Fibroblast of lung (primary cell): ENCODE measurements around the gene TNS3. TPM values are rescaled to one million over a fixed set of nuclear protein-coding genes. Genes with fewer than 3 reads are reported as not detected.
A peak's percentile ranks its signal among the peaks of the same experiment; 100 is the strongest.

Experiments
- DNase-seq, 2 donors: peaks; one replicate each; pipeline versions ENCODE4 v3.0.0 to v3.0.0-alpha.2; 2010; ENCODE audit warnings: low read depth in 2 of 2
- H2AFZ ChIP-seq: 2 replicates; pipeline ENCODE4 v1.5.1; 2012; ENCODE audit warnings: low read length, control low read depth, inconsistent platforms
- H3K27ac ChIP-seq: 2 replicates; pipeline ENCODE4 v1.5.1; 2011; ENCODE audit warnings: low read length, control low read depth; ENCODE audit not compliant: insufficient read depth
- H3K27me3 ChIP-seq: 2 replicates; pipeline ENCODE4 v1.5.1; 2011; ENCODE audit warnings: mild to moderate bottlenecking, low read length; ENCODE audit not compliant: control insufficient read depth, insufficient read depth
- H3K36me3 ChIP-seq: 2 replicates; pipeline ENCODE4 v1.5.1; 2011; ENCODE audit warnings: low read length; ENCODE audit not compliant: control insufficient read depth, insufficient read depth
- H3K4me1 ChIP-seq: 2 replicates; pipeline ENCODE4 v1.5.1; 2011; ENCODE audit warnings: low read length; ENCODE audit not compliant: control insufficient read depth, insufficient read depth; ENCODE audit errors: extremely low read depth
- H3K4me2 ChIP-seq: 2 replicates; pipeline ENCODE4 v1.5.1; 2011; ENCODE audit warnings: low read length, control low read depth; ENCODE audit not compliant: insufficient read depth; ENCODE audit errors: extremely low read depth
- H3K4me3 ChIP-seq, 4 experiments: fragments of 200-600 bp in 1 of 4; sonication (generic) in 1 of 4; replicated peaks in 1 of 4; 2 replicates each; pipeline ENCODE4 v1.5.1; 2011 to 2016; ENCODE audit warnings: low read length in 4 of 4, low read depth in 3 of 4, mild to moderate bottlenecking in 3 of 4, control low read depth in 2 of 4, inconsistent platforms in 1 of 4, mixed read lengths in 1 of 4; ENCODE audit not compliant: insufficient read depth in 1 of 4; ENCODE audit errors: control extremely low read depth in 1 of 4
- H3K79me2 ChIP-seq: 2 replicates; pipeline ENCODE4 v1.5.1; 2012; ENCODE audit warnings: mild to moderate bottlenecking, low read length, inconsistent platforms; ENCODE audit not compliant: control insufficient read depth, insufficient read depth
- H3K9ac ChIP-seq: 2 replicates; pipeline ENCODE4 v1.5.1; 2011; ENCODE audit warnings: mild to moderate bottlenecking, low read length, control low read depth; ENCODE audit not compliant: insufficient read depth
- H3K9me3 ChIP-seq: 2 replicates; pipeline ENCODE4 v1.5.1; 2012; ENCODE audit warnings: low read depth, low read length; ENCODE audit not compliant: control insufficient read depth, insufficient read depth
- H4K20me1 ChIP-seq: 2 replicates; pipeline ENCODE4 v1.5.1; 2011; ENCODE audit warnings: low read length; ENCODE audit not compliant: control insufficient read depth, insufficient read depth; ENCODE audit errors: extremely low read depth
- CTCF ChIP-seq, 2 donors: IDR thresholded peaks in 1 of 2; conservative IDR thresholded peaks in 1 of 2; 1 replicate in 1 of 2; 2 replicates in 1 of 2; pipeline ENCODE4 v1.5.1; 2011 to 2012; ENCODE audit warnings: low read length in 2 of 2, control low read depth in 1 of 2, inconsistent platforms in 1 of 2, low read depth in 1 of 2, mild to moderate bottlenecking in 1 of 2
- EZH2 ChIP-seq: IDR thresholded peaks from 2 replicates; pipeline ENCODE4 v1.5.1; 2012; ENCODE audit warnings: low read length, control low read depth, mild to moderate bottlenecking; ENCODE audit errors: missing control alignments
- polyA plus RNA-seq, 2 donors: library from polyadenylated mRNA; depleted of rRNA in 1 of 2; stranded (reverse) in 1 of 2; unstranded in 1 of 2; fragments of >200 nt; gene quantifications; 2 replicates each; pipeline ENCODE4 v1.2.1, GENCODE V29; 2011 to 2012; ENCODE audit warnings: missing spikeins in 1 of 2
- total RNA-seq: library from RNA; depleted of rRNA; stranded (reverse); fragments of >200 nt; gene quantifications from 2 replicates; pipeline ENCODE4 v1.2.1, GENCODE V29; 2014

TNS3 gene
- total and polyA plus RNA-seq, 2 donors (not counting 1 experiment from before 2014, with no cell fraction given) = 74.4 to 88.8 TPM

GRCh38 chr7:47293884-47294555 lies 287.9 kb downstream of the TNS3 start:
- no peaks in the 10 kb centered on the region for H4K20me1 ChIP-seq
- no peaks in the 10 kb centered on the region for H3K9me3 ChIP-seq
- H3K4me3 ChIP-seq = no peak overlapping the region
- H3K27me3 ChIP-seq = no peaks in the 10 kb centered on the region
- TF ChIP-seq EZH2 (no peak), CTCF (conservative IDR thresholded peaks at IDR 0.05 in 1 of 2, IDR thresholded peaks at IDR 0.05 in 1 of 2; ENCODE audit: low read depth in 1 of 2, low read length in 2 of 2) (no peak)
- H3K79me2 ChIP-seq = no peaks in the 10 kb centered on the region
- peaks cover 22% of the 10 kb centered on the region for H3K4me1 ChIP-seq
- peaks cover 10% of the 10 kb centered on the region for H3K36me3 ChIP-seq
- H3K9ac ChIP-seq = no peak overlapping the region
- H3K27ac ChIP-seq = no peak overlapping the region
- peak in 1 of 2 donors; percentile 62 for DNase-seq
- no peak overlapping the region for H2AFZ ChIP-seq
- H3K4me2 ChIP-seq = no peak overlapping the region

- Histone ChIP-seq H3K4me3 (no peak overlapping the region), H3K9ac (no peak overlapping the region), H2AFZ (no peak overlapping the region), H3K27ac (no peak overlapping the region), H4K20me1 (no peaks in the 10 kb centered on the region), H3K4me2 (no peak overlapping the region), H3K36me3 (peaks cover 9% of the 10 kb centered on the region), H3K4me1 (peaks cover 22% of the 10 kb centered on the region), H3K9me3 (no peaks in the 10 kb centered on the region), H3K27me3 (no peaks in the 10 kb centered on the region), H3K79me2 (no peaks in the 10 kb centered on the region)
- no peak for TF ChIP-seq EZH2
- TF ChIP-seq CTCF (conservative IDR thresholded peaks at IDR 0.05 in 1 of 2, IDR thresholded peaks at IDR 0.05 in 1 of 2; ENCODE audit: low read depth in 1 of 2, low read length in 2 of 2) = no peak
- DNase-seq = peak; percentile 9 to 70
Measured at GRCh38 chr7:47292832-47293309, 289.0 kb downstream of the TNS3 start.

- H2AFZ ChIP-seq = no peak overlapping the region
Measured at GRCh38 chr7:47291461-47292081, 290.3 kb downstream of the TNS3 start.

More at GRCh38 chr7:47291461-47292081, 290.3 kb downstream of the TNS3 start:
- Histone ChIP-seq H3K4me3 (no peak overlapping the region), H4K20me1 (no peaks in the 10 kb centered on the region), H3K9me3 (no peaks in the 10 kb centered on the region), H3K9ac (no peak overlapping the region), H3K36me3 (peaks cover 6% of the 10 kb centered on the region), H3K4me1 (peaks cover 22% of the 10 kb centered on the region), H3K27me3 (no peaks in the 10 kb centered on the region), H3K79me2 (no peaks in the 10 kb centered on the region), H3K4me2 (peak overlapping the region; percentile 48), H3K27ac (peak overlapping the region; percentile 77)
- TF ChIP-seq EZH2 (no peak), CTCF (conservative IDR thresholded peaks at IDR 0.05 in 1 of 2, IDR thresholded peaks at IDR 0.05 in 1 of 2; ENCODE audit: low read depth in 1 of 2, low read length in 2 of 2) (no peak)
- peak; percentile 95 to 98 for DNase-seq
